GM21737 (cell line): ENCODE measurements around the gene FAM204A.
A peak's percentile ranks its signal among the peaks of the same experiment; 100 is the strongest.

ENCODE experiments used
- ATAC-seq: cut with Tn5 transposase; IDR thresholded peaks from one replicate; pipeline ENCODE4 v1.9.1; 2021; ENCODE audit warnings: mild to moderate bottlenecking, moderate library complexity; ENCODE audit not compliant: unreplicated experiment

Gene FAM204A

GRCh38 chr10:118341791-118342637, at the start of gene FAM204A:
FAM204A (minus strand) TSS chr10:118342324; CDS start chr10:118336415, 5,909 bp downstream.
- ATAC-seq, result peak; percentile 100

GRCh38 chr10:118383699-118384098, 41.6 kb upstream of the FAM204A start:
- no peak for ATAC-seq

GRCh38 chr10:118383063-118383689, 41.1 kb upstream of the FAM204A start:
- ATAC-seq, result no peak

GRCh38 chr10:118374404-118374803, 32.3 kb upstream of the FAM204A start:
- ATAC-seq, result no peak

- ATAC-seq, result no peak
Observed at GRCh38 chr10:118373786-118374185, 31.7 kb upstream of the FAM204A start.

GRCh38 chr10:118370499-118370898, 28.4 kb upstream of the FAM204A start:
- ATAC-seq, result no peak

GRCh38 chr10:118369641-118370205, 27.6 kb upstream of the FAM204A start:
- no peak for ATAC-seq

GRCh38 chr10:118365702-118366101, 23.6 kb upstream of the FAM204A start:
- ATAC-seq, result no peak

- no peak for ATAC-seq
Observed at GRCh38 chr10:118362103-118362502, 20.0 kb upstream of the FAM204A start.

GRCh38 chr10:118358327-118358726, 16.2 kb upstream of the FAM204A start:
- no peak for ATAC-seq

- ATAC-seq, result no peak
Observed at GRCh38 chr10:118357841-118358240, 15.7 kb upstream of the FAM204A start.

GRCh38 chr10:118356628-118357027, 14.5 kb upstream of the FAM204A start:
- ATAC-seq, result no peak

- no peak for ATAC-seq
Observed at GRCh38 chr10:118355234-118355633, 13.1 kb upstream of the FAM204A start.

- no peak for ATAC-seq
Observed at GRCh38 chr10:118349235-118349634, 7.1 kb upstream of the FAM204A start.

GRCh38 chr10:118343549-118343948, 1.4 kb upstream of the FAM204A start:
- ATAC-seq, result no peak

- no peak for ATAC-seq
Observed at GRCh38 chr10:118343115-118343514, 991 bp upstream of the FAM204A start.

GRCh38 chr10:118342638-118343020, 505 bp upstream of the FAM204A start:
- peak; percentile 3 for ATAC-seq

GRCh38 chr10:118340486-118340885, 1.6 kb downstream of the FAM204A start:
- no peak for ATAC-seq

- no peak for ATAC-seq
Observed at GRCh38 chr10:118339111-118339510, 3.0 kb downstream of the FAM204A start.

- no peak for ATAC-seq
Observed at GRCh38 chr10:118337356-118337755, 4.8 kb downstream of the FAM204A start.

GRCh38 chr10:118333871-118334270, 8.3 kb downstream of the FAM204A start:
- ATAC-seq, result no peak
